Lower leg skin (tissue), 3 donors: ENCODE measurements around the gene TMEM115.

ENCODE experiments used
- CTCF ChIP-seq, 3 donors: fragments of 450-650 bp; IDR thresholded peaks; one replicate each; pipeline ENCODE4 v1.5.1; 2016; ENCODE audit warnings: antibody characterized with exemption in 3 of 3, mild to moderate bottlenecking in 3 of 3, moderate library complexity in 2 of 3
- POLR2A ChIP-seq, 2 donors: fragments of 450-650 bp; IDR thresholded peaks; one replicate each; pipeline ENCODE4 v1.6.1; 2016 to 2017; ENCODE audit warnings: antibody characterized with exemption in 2 of 2, mild to moderate bottlenecking in 1 of 2, moderate library complexity in 1 of 2

DNA sequence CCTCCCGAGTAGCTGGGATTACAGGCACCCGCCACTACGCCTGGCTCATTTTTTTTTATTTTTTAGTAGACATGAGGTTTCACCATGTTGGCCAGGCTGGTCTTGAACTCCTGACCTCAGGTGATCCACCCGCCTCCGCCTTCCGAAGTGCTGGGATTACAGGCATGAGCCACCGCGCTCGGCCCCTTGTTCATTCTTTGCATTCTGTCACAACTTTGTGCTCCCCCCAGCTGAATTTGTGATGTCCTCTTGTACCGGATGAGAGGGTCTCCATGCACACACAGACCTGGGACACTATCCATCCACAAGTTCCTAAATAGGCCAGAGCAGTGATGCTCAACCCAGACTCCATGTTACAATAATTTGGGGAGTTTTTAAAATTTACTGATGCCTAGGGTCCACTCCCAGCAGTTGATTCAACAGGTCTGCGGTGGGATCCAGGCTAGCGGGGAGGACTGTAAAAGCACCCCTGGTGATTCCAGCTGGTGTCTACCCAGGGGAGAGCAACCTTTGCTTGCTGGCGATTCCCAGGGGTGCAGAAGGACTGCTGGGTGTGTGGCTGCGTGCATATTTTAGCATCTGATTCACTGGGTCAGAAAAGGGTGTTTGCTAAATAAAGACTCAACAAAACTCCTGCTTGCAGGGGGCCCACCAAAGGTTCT, 19.7 kb downstream of the TMEM115 start:
- TF ChIP-seq CTCF (IDR thresholded peaks at IDR 0.05) (no peak), POLR2A (IDR thresholded peaks at IDR 0.05) (no peak)
